Measurements from ENCODE around the gene RNF43. TPM values are rescaled to one million over a fixed set of nuclear protein-coding genes. Genes with fewer than 3 reads are reported as not detected.

RNF43 gene
- total RNA-seq, 4 donors from 2014 or later = 1.5 to 8.5 (median 4.1) TPM; not detected in 1

DNA sequence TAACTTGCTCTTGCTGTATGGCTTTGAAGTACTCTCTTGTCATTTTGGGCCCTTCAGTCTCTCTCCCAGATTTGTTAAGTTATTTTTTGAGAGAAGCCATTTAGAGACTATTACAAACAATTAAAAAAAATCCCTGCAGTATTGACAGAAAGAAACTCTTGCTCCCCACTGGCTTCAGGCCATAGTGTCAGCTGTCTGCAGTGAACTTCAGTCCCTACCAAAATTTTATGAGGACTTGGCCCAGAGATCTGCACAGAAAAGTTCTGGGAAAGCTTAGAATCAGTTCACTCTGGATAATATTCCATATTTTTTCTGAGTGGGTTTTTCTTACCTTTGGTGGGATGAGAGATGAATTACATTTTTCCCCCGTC, 34.5 kb downstream of the RNF43 start:
- Histone ChIP-seq H3K4me3 (no peak overlapping the region), H3K27me3 (no peaks in the 10 kb centered on the region), H3K36me3 (no peaks in the 10 kb centered on the region), H3K9me3 (no peaks in the 10 kb centered on the region), H3K27ac (no peak overlapping the region), H3K4me1 (no peaks in the 10 kb centered on the region)
- intact Hi-C loops (cut with DNase I; ENCODE audit: low total_unique reads) = no loop called here
- TF ChIP-seq, protein P1, sequence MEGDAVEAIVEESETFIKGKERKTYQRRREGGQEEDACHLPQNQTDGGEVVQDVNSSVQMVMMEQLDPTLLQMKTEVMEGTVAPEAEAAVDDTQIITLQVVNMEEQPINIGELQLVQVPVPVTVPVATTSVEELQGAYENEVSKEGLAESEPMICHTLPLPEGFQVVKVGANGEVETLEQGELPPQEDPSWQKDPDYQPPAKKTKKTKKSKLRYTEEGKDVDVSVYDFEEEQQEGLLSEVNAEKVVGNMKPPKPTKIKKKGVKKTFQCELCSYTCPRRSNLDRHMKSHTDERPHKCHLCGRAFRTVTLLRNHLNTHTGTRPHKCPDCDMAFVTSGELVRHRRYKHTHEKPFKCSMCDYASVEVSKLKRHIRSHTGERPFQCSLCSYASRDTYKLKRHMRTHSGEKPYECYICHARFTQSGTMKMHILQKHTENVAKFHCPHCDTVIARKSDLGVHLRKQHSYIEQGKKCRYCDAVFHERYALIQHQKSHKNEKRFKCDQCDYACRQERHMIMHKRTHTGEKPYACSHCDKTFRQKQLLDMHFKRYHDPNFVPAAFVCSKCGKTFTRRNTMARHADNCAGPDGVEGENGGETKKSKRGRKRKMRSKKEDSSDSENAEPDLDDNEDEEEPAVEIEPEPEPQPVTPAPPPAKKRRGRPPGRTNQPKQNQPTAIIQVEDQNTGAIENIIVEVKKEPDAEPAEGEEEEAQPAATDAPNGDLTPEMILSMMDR (IDR thresholded peaks at IDR 0.05) = no peak
- TF ChIP-seq POLR2A (IDR thresholded peaks at IDR 0.05) = no peak
- DNase-seq = no peak

DNA sequence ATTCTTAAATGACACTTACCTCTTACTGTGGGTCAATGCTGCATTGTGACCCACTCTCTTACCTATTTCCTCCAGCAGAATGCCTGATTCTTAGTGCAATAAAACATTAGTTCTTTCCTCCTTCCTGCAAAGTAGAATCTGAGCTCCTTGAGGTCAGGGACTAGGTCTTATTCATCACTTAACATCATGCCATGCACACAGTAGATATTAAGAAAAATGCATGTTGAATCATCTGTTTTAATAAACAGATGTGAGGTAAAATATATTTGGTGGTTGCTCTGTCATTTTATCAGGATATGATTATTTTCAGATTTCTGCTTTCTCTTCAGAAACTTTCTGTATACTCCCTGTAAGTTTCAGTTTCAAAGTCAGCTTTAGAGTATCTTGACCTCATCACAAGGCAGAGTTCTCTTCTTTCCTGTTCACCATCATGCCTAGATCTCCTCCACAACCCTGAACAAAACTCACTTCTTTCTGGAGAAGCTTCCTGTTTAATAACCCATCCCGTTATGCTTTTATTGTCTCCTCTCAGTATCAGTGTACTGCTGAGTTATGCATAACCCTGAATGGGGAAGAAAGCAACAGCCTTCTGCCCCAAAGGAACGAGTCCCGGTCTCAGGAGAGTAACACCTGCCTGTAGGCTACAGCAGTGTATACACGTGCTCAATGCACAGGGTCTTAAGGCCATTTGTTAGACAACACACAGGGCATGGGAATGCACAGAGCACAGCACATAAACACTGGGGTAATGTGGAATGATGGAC, 35.0 kb downstream of the RNF43 start:
- no peaks in the 10 kb centered on the region for H3K9me3 ChIP-seq
- no peaks in the 10 kb centered on the region for H3K36me3 ChIP-seq
- H3K27ac ChIP-seq = no peak overlapping the region
- TF ChIP-seq, protein P1 (IDR thresholded peaks at IDR 0.05) = no peak
- TF ChIP-seq POLR2A (IDR thresholded peaks at IDR 0.05) = no peak
- no peak for DNase-seq
- intact Hi-C loops (cut with DNase I; ENCODE audit: low total_unique reads) = no loop called here
- no peaks in the 10 kb centered on the region for H3K27me3 ChIP-seq
- H3K4me3 ChIP-seq = no peak overlapping the region
- no peaks in the 10 kb centered on the region for H3K4me1 ChIP-seq

DNA sequence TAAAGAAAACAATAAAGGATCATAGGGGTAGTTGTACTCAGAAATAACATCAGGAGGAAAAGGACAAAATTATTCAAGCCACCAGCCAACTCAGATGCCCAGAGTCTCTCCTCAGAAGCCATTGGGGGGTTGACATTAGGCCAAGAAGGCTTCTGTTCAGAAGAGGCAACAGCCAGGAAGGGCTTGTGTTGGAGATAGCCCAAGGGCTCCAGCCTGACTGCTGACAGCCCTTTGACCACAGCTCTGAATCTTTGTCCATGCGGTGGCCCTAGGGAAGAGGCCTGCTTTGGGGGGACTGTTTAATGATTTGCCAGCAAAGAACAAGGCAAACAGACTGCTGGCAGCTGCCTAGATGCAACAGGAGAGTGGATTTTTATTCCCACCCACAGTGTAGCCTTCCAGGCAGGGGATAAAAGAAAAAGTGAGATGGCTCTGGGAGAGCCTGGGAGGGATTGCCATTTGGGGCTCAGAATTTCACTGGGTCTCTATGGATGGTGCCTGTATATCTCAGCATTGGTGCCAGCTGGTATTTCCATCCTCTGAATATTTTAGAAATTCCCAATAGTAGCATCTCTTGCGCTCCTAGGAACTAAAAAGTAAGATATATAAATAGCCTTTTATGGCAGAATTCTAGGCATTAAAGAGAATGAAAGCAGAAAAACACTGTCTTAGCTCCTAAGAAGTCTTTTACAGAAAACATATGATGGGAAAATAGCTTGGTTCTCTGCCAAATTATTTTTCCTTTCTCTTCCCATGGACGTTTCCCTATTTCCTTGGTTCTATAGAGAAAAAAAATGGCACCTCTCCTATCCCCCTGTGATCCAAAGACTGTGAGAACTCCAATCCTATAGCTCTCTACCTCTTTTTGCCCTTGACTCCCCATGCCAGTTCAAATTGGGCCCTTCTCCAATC, 36.0 kb downstream of the RNF43 start:
- H3K27ac ChIP-seq = no peak overlapping the region
- H3K27me3 ChIP-seq = no peaks in the 10 kb centered on the region
- H3K4me3 ChIP-seq = no peak overlapping the region
- no peaks in the 10 kb centered on the region for H3K9me3 ChIP-seq
- TF ChIP-seq POLR2A (IDR thresholded peaks at IDR 0.05) = no peak
- TF ChIP-seq, protein P1 (IDR thresholded peaks at IDR 0.05) = no peak
- no peak for DNase-seq
- no peaks in the 10 kb centered on the region for H3K36me3 ChIP-seq
- intact Hi-C loops (cut with DNase I; ENCODE audit: low total_unique reads) = no loop called here
- no peaks in the 10 kb centered on the region for H3K4me1 ChIP-seq

DNA sequence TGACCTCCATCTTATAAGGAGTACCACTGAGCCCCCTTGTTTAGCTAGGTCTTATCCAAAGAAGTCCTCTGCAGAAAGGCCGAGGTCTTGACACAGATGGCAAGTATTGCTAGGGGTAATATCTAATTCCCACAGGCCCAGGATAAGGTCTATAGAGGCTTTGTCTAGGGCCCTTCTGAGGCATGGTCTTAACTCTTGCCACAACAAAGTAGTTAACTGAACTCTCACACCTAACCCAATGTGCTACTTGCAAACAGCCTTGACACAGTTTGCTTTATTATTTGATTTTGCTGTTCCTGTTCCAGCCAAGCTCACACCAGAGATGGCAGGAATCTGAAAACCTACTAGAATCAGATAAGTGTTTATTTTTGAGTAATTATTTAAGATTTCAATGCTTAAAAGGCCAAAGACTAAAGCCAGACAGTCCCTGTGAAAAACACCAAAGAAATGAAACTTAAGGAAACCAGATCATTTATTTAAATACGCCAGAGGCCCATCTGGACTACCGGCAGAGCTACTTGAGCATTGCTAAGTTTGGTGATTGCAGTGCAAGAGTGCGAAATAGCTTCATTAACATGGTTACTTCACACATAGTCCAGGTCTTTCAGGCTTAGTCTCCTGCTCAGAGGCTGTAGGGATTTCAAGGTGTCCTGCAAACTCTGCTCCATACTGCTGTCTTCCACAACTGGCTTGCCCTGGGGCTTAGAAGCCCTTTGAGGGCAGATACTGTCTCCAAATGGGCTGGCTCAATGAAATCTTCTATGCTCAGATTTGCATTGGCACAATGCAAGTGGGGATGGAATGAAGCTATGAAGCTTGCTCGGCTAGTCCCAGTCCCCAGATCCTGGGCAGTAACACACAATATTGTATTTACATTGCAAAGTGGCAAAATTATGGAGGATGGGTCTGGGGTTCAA, 36.9 kb downstream of the RNF43 start:
- H3K4me1 ChIP-seq = no peaks in the 10 kb centered on the region
- DNase-seq = no peak
- TF ChIP-seq POLR2A (IDR thresholded peaks at IDR 0.05) = no peak
- TF ChIP-seq, protein P1 (IDR thresholded peaks at IDR 0.05) = no peak
- H3K27ac ChIP-seq = no peak overlapping the region
- H3K36me3 ChIP-seq = no peaks in the 10 kb centered on the region
- no peaks in the 10 kb centered on the region for H3K9me3 ChIP-seq
- intact Hi-C loops (cut with DNase I; ENCODE audit: low total_unique reads) = no loop called here
- no peaks in the 10 kb centered on the region for H3K27me3 ChIP-seq
- H3K4me3 ChIP-seq = no peak overlapping the region
